Large intestine (tissue), 3 donors: ENCODE measurements around the gene UBL7. TPM values are rescaled to one million over a fixed set of nuclear protein-coding genes. Genes with fewer than 3 reads are reported as not detected.

Experiments
- DNase-seq, 2 donors: peaks; one replicate each; pipeline versions ENCODE4 v3.0.0 to v3.0.0-alpha.2; 2013
- H3K27ac ChIP-seq: one replicate; pipeline ENCODE4 v1.5.1; 2013; ENCODE audit warnings: low read length
- H3K27me3 ChIP-seq: 2 replicates; pipeline ENCODE4 v1.6.1; 2013; ENCODE audit warnings: low read length; ENCODE audit not compliant: control insufficient read depth, insufficient read depth
- H3K36me3 ChIP-seq: 2 replicates; pipeline ENCODE4 v1.6.1; 2013; ENCODE audit warnings: low read length; ENCODE audit not compliant: control insufficient read depth, insufficient read depth
- H3K4me1 ChIP-seq: one replicate; pipeline ENCODE4 v1.6.1; 2013; ENCODE audit warnings: low read length; ENCODE audit not compliant: control insufficient read depth, insufficient read depth
- H3K4me3 ChIP-seq: one replicate; pipeline ENCODE4 v1.5.1; 2013; ENCODE audit warnings: low read length
- H3K9me3 ChIP-seq: one replicate; pipeline ENCODE4 v1.6.1; 2013; ENCODE audit warnings: mild to moderate bottlenecking, low read depth, low read length, moderate library complexity; ENCODE audit not compliant: control insufficient read depth
- WGBS: methylation state at CpG from one replicate; pipeline ENCODE4 v1.1.5; 2013; ENCODE audit warnings: low lambda C conversion rate; ENCODE audit not compliant: insufficient coverage; 5-methylcytosine and 5-hydroxymethylcytosine counted together
- polyA plus RNA-seq: library from polyadenylated mRNA; unstranded; fragments of 120-200 nt; gene quantifications from one replicate; pipeline ENCODE4 v1.2.1, GENCODE V29; 2013

Gene UBL7
- polyA plus RNA-seq, 1 donor = 41.2 TPM

DNA sequence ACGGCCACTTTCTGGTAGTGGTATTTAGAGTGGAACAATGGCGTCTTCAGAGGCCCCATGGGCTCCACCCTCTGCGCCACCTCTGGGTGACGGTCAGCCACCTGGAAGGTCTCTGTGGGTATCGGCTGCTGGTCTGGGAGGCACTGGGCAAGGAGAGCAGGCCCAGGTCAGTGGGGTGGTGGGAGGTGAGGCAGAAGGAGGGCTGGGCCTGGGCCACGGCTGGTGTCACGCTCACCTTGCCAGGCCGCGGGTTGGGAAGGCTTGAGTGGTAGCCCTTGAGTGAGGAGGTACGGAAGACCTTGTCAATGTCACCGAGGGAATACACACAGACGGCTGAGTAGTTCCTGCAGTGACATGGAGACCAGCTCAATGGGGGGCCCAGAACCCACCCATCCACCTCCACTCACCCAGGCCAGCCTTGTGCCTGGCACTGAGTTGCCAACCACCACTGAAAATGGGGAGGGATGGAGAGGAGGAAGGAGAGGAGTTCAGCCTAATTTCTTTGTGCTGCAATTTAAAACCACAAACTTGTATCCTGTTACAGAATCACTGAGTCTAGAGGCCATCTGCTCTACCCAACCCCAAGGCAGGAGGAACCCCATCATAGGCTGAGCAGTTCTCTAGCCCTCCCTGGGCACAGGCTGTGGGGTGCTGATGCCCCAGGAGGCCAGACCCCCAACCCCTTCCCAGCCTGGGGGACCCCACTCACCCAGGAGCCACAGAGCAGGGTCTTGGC, 46.2 kb downstream of the UBL7 start:
- H3K27me3 ChIP-seq = no peaks in the 10 kb centered on the region
- no peaks in the 10 kb centered on the region for H3K9me3 ChIP-seq
- H3K27ac ChIP-seq = no peak overlapping the region
- H3K4me3 ChIP-seq = no peak overlapping the region
- no peaks in the 10 kb centered on the region for H3K36me3 ChIP-seq
- WGBS = no CpG with 5 or more reads among the region's 12 CpGs
- no peak for DNase-seq
- H3K4me1 ChIP-seq = no peaks in the 10 kb centered on the region

GRCh38 chr15:74414081-74414580, 46.8 kb downstream of the UBL7 start:
- 60% methylated on average over 1 of the region's 5 CpGs for WGBS
- no peaks in the 10 kb centered on the region for H3K36me3 ChIP-seq
- no peak overlapping the region for H3K4me3 ChIP-seq
- H3K4me1 ChIP-seq = no peaks in the 10 kb centered on the region
- H3K27me3 ChIP-seq = no peaks in the 10 kb centered on the region
- no peak overlapping the region for H3K27ac ChIP-seq
- H3K9me3 ChIP-seq = no peaks in the 10 kb centered on the region
- no peak for DNase-seq

DNA sequence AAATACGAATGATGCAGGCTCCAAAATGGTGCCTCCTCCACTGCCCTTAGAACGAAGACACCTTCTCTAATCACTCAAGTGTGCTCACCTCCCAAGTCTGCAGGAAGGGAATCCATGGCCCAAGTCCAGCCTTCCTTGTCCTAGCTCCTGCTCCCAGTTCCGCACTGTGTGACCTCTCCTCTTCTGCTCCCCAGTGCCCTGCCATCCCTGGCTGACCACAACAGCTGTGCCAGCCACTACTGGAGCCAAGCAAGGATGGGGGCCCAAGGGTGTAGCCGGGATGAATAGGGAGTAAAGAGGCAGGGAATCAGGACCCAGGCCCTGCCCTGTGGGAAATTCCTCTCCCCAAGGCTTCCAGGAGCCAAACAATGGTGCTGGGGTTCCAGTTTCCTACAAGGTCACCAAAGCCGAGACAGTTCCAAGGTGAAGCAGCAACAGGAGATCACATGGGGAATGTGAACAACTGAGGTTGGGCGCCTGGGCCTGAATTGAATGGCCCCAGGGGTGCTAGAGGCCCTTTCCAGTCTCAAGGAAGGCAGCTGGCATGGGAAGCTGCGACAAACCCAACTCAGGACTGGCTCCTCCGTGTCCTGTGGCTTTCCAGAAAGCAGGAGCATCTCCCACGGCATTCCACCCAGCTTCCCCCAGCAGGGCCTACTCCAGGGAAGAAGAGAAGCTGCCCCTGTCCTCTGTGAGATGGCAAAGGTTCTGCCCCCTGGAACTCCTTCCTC, 47.4 kb downstream of the UBL7 start:
- Histone ChIP-seq H3K4me3 (no peak overlapping the region), H3K9me3 (no peaks in the 10 kb centered on the region), H3K27me3 (no peaks in the 10 kb centered on the region), H3K4me1 (no peaks in the 10 kb centered on the region), H3K36me3 (no peaks in the 10 kb centered on the region), H3K27ac (no peak overlapping the region)
- no CpG with 5 or more reads among the region's 9 CpGs for WGBS
- DNase-seq = no peak

- peaks cover 6% of the 10 kb centered on the region for H3K27me3 ChIP-seq
- no peak for DNase-seq
- no peak overlapping the region for H3K27ac ChIP-seq
- no CpG with 5 or more reads among the region's 6 CpGs for WGBS
- no peak overlapping the region for H3K4me3 ChIP-seq
- H3K4me1 ChIP-seq = no peaks in the 10 kb centered on the region
- no peaks in the 10 kb centered on the region for H3K36me3 ChIP-seq
- H3K9me3 ChIP-seq = no peaks in the 10 kb centered on the region
Measured at GRCh38 chr15:74412159-74412558, 48.8 kb downstream of the UBL7 start.

GRCh38 chr15:74411686-74412085, 49.3 kb downstream of the UBL7 start:
- no peaks in the 10 kb centered on the region for H3K36me3 ChIP-seq

GRCh38 chr15:74410502-74410901, 50.5 kb downstream of the UBL7 start:
- Histone ChIP-seq H3K4me1 (no peaks in the 10 kb centered on the region), H3K27ac (no peak overlapping the region), H3K36me3 (no peaks in the 10 kb centered on the region), H3K4me3 (no peak overlapping the region), H3K9me3 (no peaks in the 10 kb centered on the region), H3K27me3 (peaks cover 19% of the 10 kb centered on the region)
- DNase-seq = no peak
- no CpG with 5 or more reads among the region's 18 CpGs for WGBS

More at GRCh38 chr15:74411686-74412085, 49.3 kb downstream of the UBL7 start:
- no CpG with 5 or more reads among the region's 12 CpGs for WGBS
- no peak overlapping the region for H3K27ac ChIP-seq
- H3K4me1 ChIP-seq = no peaks in the 10 kb centered on the region
- peaks cover 10% of the 10 kb centered on the region for H3K27me3 ChIP-seq
- H3K4me3 ChIP-seq = no peak overlapping the region
- DNase-seq = no peak
- H3K9me3 ChIP-seq = no peaks in the 10 kb centered on the region

DNA sequence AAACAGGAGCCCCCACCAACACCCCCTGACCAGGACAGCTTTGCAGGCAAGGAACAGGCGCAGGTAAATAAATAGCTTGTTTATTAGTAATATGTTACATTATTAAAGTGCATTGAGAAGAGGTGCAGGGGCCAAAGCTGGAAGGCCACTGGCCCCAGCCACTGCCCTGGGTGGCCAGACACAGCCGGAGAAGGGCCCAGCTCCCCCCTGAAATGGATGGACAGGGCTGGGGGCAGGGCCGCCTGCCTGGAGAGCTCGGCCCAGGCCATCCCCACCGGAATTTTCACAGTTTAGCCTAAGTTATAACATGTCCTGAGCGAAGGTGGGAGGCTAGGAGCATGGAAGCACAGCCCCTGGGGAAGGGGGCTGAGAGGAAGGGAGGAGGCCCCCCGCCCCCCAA, 51.7 kb downstream of the UBL7 start:
- Histone ChIP-seq H3K9me3 (no peaks in the 10 kb centered on the region), H3K27ac (no peak overlapping the region), H3K27me3 (peaks cover 19% of the 10 kb centered on the region), H3K4me1 (no peaks in the 10 kb centered on the region), H3K36me3 (no peaks in the 10 kb centered on the region), H3K4me3 (no peak overlapping the region)
- WGBS = no CpG with 5 or more reads among the region's 7 CpGs
- DNase-seq = no peak

GRCh38 chr15:74408815-74409214, 52.1 kb downstream of the UBL7 start:
- no CpG with 5 or more reads among the region's 7 CpGs for WGBS
- Histone ChIP-seq H3K27me3 (peaks cover 19% of the 10 kb centered on the region), H3K27ac (no peak overlapping the region), H3K4me3 (no peak overlapping the region), H3K4me1 (no peaks in the 10 kb centered on the region), H3K36me3 (no peaks in the 10 kb centered on the region), H3K9me3 (no peaks in the 10 kb centered on the region)
- no peak for DNase-seq

- Histone ChIP-seq H3K4me1 (peaks cover 4% of the 10 kb centered on the region), H3K9me3 (no peaks in the 10 kb centered on the region), H3K36me3 (no peaks in the 10 kb centered on the region), H3K4me3 (no peak overlapping the region), H3K27ac (no peak overlapping the region), H3K27me3 (peaks cover 19% of the 10 kb centered on the region)
- 60% methylated on average over 1 of the region's 2 CpGs for WGBS
- DNase-seq = no peak
Measured at GRCh38 chr15:74408385-74408784, 52.6 kb downstream of the UBL7 start.

GRCh38 chr15:74406992-74407705, 53.8 kb downstream of the UBL7 start:
- Histone ChIP-seq H3K4me1 (peaks cover 8% of the 10 kb centered on the region), H3K4me3 (no peak overlapping the region), H3K9me3 (no peaks in the 10 kb centered on the region)

More at GRCh38 chr15:74406992-74407705, 53.8 kb downstream of the UBL7 start:
- H3K36me3 ChIP-seq = no peaks in the 10 kb centered on the region
- 50% methylated on average over 1 of the region's 12 CpGs for WGBS
- DNase-seq = no peak
- peaks cover 19% of the 10 kb centered on the region for H3K27me3 ChIP-seq
- H3K27ac ChIP-seq = no peak overlapping the region
